Measurements from ENCODE around the gene UGP2. TPM values are rescaled to one million over a fixed set of nuclear protein-coding genes. Genes with fewer than 3 reads are reported as not detected.

Gene UGP2
- total RNA-seq, 2 donors from 2014 or later, result 85.9 to 90.8 TPM

GRCh38 chr2:63819765-63820717, 21.7 kb upstream of the UGP2 start:
- no peaks in the 10 kb centered on the region for H3K4me1 Mint-ChIP-seq (ENCODE audit: low read depth in 2 of 2)
- DNase-seq (ENCODE audit: low spot score), result no peak
- peaks cover 9 to 14% of the 10 kb centered on the region in 2 donors for H3K27me3 Mint-ChIP-seq
- ATAC-seq, result no peak
- H3K9me3 Mint-ChIP-seq, result no peaks in the 10 kb centered on the region
- H3K36me3 Mint-ChIP-seq, result no peaks in the 10 kb centered on the region
- H3K4me3 Mint-ChIP-seq, result no peak overlapping the region
- H3K27ac Mint-ChIP-seq, result no peak overlapping the region

- Mint-ChIP-seq H3K27ac (no peak overlapping the region), H3K27me3 (peaks cover 16 to 21% of the 10 kb centered on the region in 2 donors), H3K36me3 (no peaks in the 10 kb centered on the region), H3K4me3 (no peak overlapping the region), H3K9me3 (no peaks in the 10 kb centered on the region), H3K4me1 (ENCODE audit: low read depth in 2 of 2) (peaks cover 0 to 2% of the 10 kb centered on the region in 2 donors)
- no peak for ATAC-seq
- DNase-seq (ENCODE audit: low spot score), result no peak
Observed at GRCh38 chr2:63820969-63821368, 20.7 kb upstream of the UGP2 start.

GRCh38 chr2:63821396-63821795, 20.3 kb upstream of the UGP2 start:
- H3K36me3 Mint-ChIP-seq, result no peaks in the 10 kb centered on the region
- H3K9me3 Mint-ChIP-seq, result no peaks in the 10 kb centered on the region
- DNase-seq (ENCODE audit: low spot score), result no peak
- H3K4me3 Mint-ChIP-seq, result no peak overlapping the region
- ATAC-seq, result no peak
- H3K27me3 Mint-ChIP-seq, result peaks cover 16 to 21% of the 10 kb centered on the region in 2 donors
- H3K4me1 Mint-ChIP-seq (ENCODE audit: low read depth in 2 of 2), result peaks cover 0 to 2% of the 10 kb centered on the region in 2 donors
- H3K27ac Mint-ChIP-seq, result no peak overlapping the region

GRCh38 chr2:63822478-63822877, 19.2 kb upstream of the UGP2 start:
- no peaks in the 10 kb centered on the region for H3K36me3 Mint-ChIP-seq
- no peak overlapping the region for H3K27ac Mint-ChIP-seq
- ATAC-seq, result no peak
- H3K9me3 Mint-ChIP-seq, result no peaks in the 10 kb centered on the region
- DNase-seq (ENCODE audit: low spot score), result no peak
- peaks cover 16 to 21% of the 10 kb centered on the region in 2 donors for H3K27me3 Mint-ChIP-seq
- peaks cover 0 to 2% of the 10 kb centered on the region in 2 donors for H3K4me1 Mint-ChIP-seq (ENCODE audit: low read depth in 2 of 2)
- no peak overlapping the region for H3K4me3 Mint-ChIP-seq

GRCh38 chr2:63827749-63828148, 13.9 kb upstream of the UGP2 start:
- H3K27ac Mint-ChIP-seq, result no peak overlapping the region
- no peak for DNase-seq (ENCODE audit: low spot score)
- peaks cover 28 to 30% of the 10 kb centered on the region in 2 donors for H3K27me3 Mint-ChIP-seq
- no peaks in the 10 kb centered on the region for H3K9me3 Mint-ChIP-seq
- H3K4me1 Mint-ChIP-seq (ENCODE audit: low read depth in 2 of 2), result peaks cover 0 to 2% of the 10 kb centered on the region in 2 donors
- ATAC-seq, result no peak
- H3K4me3 Mint-ChIP-seq, result no peak overlapping the region
- no peaks in the 10 kb centered on the region for H3K36me3 Mint-ChIP-seq

GRCh38 chr2:63831176-63831575, 10.5 kb upstream of the UGP2 start:
- no peak overlapping the region for H3K27ac Mint-ChIP-seq
- H3K4me1 Mint-ChIP-seq (ENCODE audit: low read depth in 2 of 2), result no peaks in the 10 kb centered on the region
- ATAC-seq (no peak), DNase-seq (ENCODE audit: low spot score) (no peak)
- H3K4me3 Mint-ChIP-seq, result no peak overlapping the region
- peaks cover 15 to 18% of the 10 kb centered on the region in 2 donors for H3K27me3 Mint-ChIP-seq
- H3K36me3 Mint-ChIP-seq, result no peaks in the 10 kb centered on the region
- no peaks in the 10 kb centered on the region for H3K9me3 Mint-ChIP-seq

GRCh38 chr2:63834401-63834800, 7.3 kb upstream of the UGP2 start:
- Mint-ChIP-seq H3K4me3 (no peak overlapping the region), H3K27me3 (peaks cover 10 to 15% of the 10 kb centered on the region in 2 donors), H3K9me3 (no peaks in the 10 kb centered on the region), H3K36me3 (no peaks in the 10 kb centered on the region), H3K4me1 (ENCODE audit: low read depth in 2 of 2) (no peaks in the 10 kb centered on the region), H3K27ac (no peak overlapping the region)
- ATAC-seq (no peak), DNase-seq (ENCODE audit: low spot score) (no peak)

GRCh38 chr2:63837036-63837594, 4.6 kb upstream of the UGP2 start:
- Mint-ChIP-seq H3K36me3 (no peaks in the 10 kb centered on the region), H3K4me1 (ENCODE audit: low read depth in 2 of 2) (peaks cover 5 to 7% of the 10 kb centered on the region in 2 donors), H3K27ac (no peak overlapping the region), H3K9me3 (no peaks in the 10 kb centered on the region), H3K27me3 (no peaks in the 10 kb centered on the region), H3K4me3 (no peak overlapping the region)
- no peak for DNase-seq (ENCODE audit: low spot score)
- ATAC-seq, result no peak

GRCh38 chr2:63840081-63840784, 1.5 kb upstream of the UGP2 start:
- Mint-ChIP-seq H3K27me3 (no peaks in the 10 kb centered on the region), H3K9me3 (no peaks in the 10 kb centered on the region), H3K27ac (peak overlapping the region; percentile 95 to 98), H3K4me3 (peak overlapping the region; percentile 99), H3K4me1 (ENCODE audit: low read depth in 2 of 2) (peaks cover 20 to 32% of the 10 kb centered on the region in 2 donors), H3K36me3 (no peaks in the 10 kb centered on the region)
- peak in 1 of 2 donors; percentile 34 for ATAC-seq
- no peak for DNase-seq (ENCODE audit: low spot score)

GRCh38 chr2:63840785-63841253, 877 bp upstream of the UGP2 start:
- Mint-ChIP-seq H3K27ac (peak overlapping the region; percentile 95 to 98), H3K27me3 (no peaks in the 10 kb centered on the region), H3K4me3 (peak overlapping the region; percentile 99), H3K9me3 (no peaks in the 10 kb centered on the region), H3K36me3 (no peaks in the 10 kb centered on the region), H3K4me1 (ENCODE audit: low read depth in 2 of 2) (peaks cover 22 to 37% of the 10 kb centered on the region in 2 donors)
- DNase-seq (ENCODE audit: low spot score) (peak; percentile 99), ATAC-seq (peak; percentile 96 to 97)

GRCh38 chr2:63842149-63843061, 709 bp downstream of the UGP2 start:
- Mint-ChIP-seq H3K36me3 (no peaks in the 10 kb centered on the region), H3K27me3 (no peaks in the 10 kb centered on the region), H3K27ac (peak overlapping the region; percentile 95 to 98), H3K4me3 (peak overlapping the region; percentile 99), H3K4me1 (ENCODE audit: low read depth in 2 of 2) (peaks cover 27 to 49% of the 10 kb centered on the region in 2 donors), H3K9me3 (no peaks in the 10 kb centered on the region)
- ATAC-seq (no peak), DNase-seq (ENCODE audit: low spot score) (no peak)

GRCh38 chr2:63843093-63843492, 1.4 kb downstream of the UGP2 start:
- peak overlapping the region; percentile 99 for H3K4me3 Mint-ChIP-seq
- H3K27me3 Mint-ChIP-seq, result no peaks in the 10 kb centered on the region
- H3K36me3 Mint-ChIP-seq, result no peaks in the 10 kb centered on the region
- ATAC-seq (no peak), DNase-seq (ENCODE audit: low spot score) (no peak)
- H3K27ac Mint-ChIP-seq, result peak overlapping the region; percentile 95 to 98
- H3K9me3 Mint-ChIP-seq, result no peaks in the 10 kb centered on the region
- H3K4me1 Mint-ChIP-seq (ENCODE audit: low read depth in 2 of 2), result peaks cover 32 to 54% of the 10 kb centered on the region in 2 donors

- H3K4me1 Mint-ChIP-seq (ENCODE audit: low read depth in 2 of 2), result peaks cover 32 to 54% of the 10 kb centered on the region in 2 donors
- no peaks in the 10 kb centered on the region for H3K36me3 Mint-ChIP-seq
- H3K27ac Mint-ChIP-seq, result no peak overlapping the region
- H3K9me3 Mint-ChIP-seq, result no peaks in the 10 kb centered on the region
- no peak for ATAC-seq
- DNase-seq (ENCODE audit: low spot score), result no peak
- peak overlapping the region; percentile 64 for H3K4me3 Mint-ChIP-seq
- no peaks in the 10 kb centered on the region for H3K27me3 Mint-ChIP-seq
Observed at GRCh38 chr2:63843791-63844190, 2.1 kb downstream of the UGP2 start.
